HG02938 (cell line): ENCODE measurements around the gene FAM83D.
A peak's percentile ranks its signal among the peaks of the same experiment; 100 is the strongest.

Experiments used
- ATAC-seq: cut with Tn5 transposase; IDR thresholded peaks from one replicate; pipeline ENCODE4 v1.9.1; 2021; ENCODE audit warnings: mild to moderate bottlenecking, moderate library complexity; ENCODE audit not compliant: unreplicated experiment

The FAM83D gene

GRCh38 chr20:38926142-38926933 is at the start of gene FAM83D:
FAM83D (plus strand) TSS chr20:38926417; CDS start chr20:38926443, 26 bp downstream.
- ATAC-seq, result peak; percentile 90

DNA sequence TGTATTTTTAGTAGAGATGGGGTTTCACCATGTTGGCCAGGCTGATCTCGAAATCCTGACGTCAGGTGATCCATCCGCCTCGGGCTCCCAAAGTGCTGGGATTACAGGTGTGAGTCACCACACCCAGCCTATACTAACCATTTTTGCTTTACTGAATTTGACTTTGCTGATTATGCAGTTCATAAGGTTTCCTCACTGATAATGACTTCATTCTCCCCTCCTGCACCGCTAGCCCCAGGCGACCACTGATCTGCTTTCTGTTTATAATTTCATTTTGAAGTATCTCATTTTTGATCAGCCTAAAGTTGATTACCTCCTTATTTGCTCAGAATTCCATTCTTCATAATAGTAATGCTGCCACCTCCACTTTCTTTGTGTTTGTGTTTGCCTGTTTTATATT is 48.7 kb upstream of the FAM83D start:
- no peak for ATAC-seq

GRCh38 chr20:38878866-38879265 is 47.4 kb upstream of the FAM83D start:
- ATAC-seq, result no peak

GRCh38 chr20:38880952-38881735 is 45.1 kb upstream of the FAM83D start:
- ATAC-seq, result no peak

GRCh38 chr20:38881806-38882440 is 44.3 kb upstream of the FAM83D start:
- ATAC-seq, result no peak

- no peak for ATAC-seq
Observed at GRCh38 chr20:38882600-38882999, 43.6 kb upstream of the FAM83D start.

DNA sequence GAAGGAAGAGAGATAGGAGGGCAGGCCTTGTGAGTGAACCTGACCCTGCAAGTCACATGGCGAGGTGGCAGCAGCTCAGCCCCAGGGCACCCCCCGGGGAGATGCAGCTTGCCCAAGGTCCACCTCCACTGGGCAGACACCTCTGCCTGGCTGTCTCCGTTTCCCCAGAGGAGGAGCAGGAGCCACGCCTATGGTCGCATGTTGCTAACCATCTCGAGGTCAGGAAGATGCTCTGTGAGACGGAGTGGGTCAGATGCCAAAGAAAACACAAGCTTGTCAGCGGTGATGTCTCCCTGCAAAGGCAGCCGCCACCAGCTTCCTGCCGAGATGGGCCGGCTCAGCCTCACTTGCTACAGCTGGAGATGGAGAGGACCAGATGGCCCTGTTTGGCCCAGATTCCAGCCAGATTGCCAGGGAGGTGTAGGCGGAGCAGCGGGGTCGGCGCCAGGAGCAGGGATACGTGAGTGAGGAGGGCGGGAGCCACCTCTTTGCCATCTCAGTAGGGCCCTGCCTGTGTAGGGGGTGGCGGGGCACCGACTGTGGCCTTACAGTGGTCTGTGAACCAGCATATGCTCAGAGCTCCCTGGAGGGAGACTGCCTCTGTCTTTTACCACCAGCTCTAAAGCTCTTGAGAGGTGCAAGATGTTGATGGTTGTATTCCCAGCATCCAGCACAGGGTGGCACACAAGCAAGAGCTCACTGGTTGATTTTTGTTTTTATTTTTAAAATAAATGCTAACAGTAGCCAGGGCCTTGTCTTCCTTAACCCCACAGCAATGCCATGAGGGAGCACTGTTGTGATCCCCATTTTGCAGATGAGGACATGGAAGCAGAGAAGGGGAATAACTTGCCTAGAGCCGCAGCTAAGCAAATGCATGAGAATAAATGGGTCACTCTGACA is 42.9 kb upstream of the FAM83D start:
- no peak for ATAC-seq

DNA sequence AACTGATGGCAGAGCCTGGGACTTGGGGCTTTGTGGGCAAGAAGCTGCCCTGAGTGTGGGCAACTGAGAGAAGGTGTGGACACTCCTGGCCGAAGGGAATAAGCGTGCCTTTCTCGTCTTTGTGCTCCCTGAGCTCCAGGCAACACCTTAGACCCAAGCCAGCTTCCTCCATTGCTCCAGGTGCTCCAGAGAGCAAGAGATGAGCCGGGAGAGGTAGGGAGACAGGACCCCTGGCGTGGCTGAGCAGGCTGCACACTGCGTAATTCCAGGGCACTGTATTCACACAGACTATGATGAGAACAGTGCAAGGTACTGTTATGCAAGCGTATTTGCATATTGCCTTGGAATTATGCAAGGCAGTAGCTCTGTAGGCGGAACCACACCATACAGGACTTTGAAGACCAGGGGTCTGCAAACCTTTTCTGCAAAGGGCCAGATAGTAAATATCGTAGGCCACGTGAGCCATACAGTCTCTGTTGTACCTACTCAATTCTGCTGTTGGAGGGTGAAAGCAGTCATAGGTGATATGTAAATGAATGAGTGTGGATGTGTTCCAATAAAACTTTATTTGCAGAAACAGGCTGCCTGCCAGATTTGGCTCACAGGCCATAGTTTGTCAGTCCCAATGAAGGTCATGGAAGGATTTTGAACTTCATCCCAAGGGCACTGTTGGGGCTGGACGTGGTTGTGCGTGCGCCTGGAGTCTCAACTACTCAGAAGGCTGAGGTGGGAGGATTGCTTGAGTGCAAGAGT is 42.1 kb upstream of the FAM83D start:
- no peak for ATAC-seq

GRCh38 chr20:38885357-38885756 is 40.9 kb upstream of the FAM83D start:
- no peak for ATAC-seq

- ATAC-seq, result no peak
Observed at GRCh38 chr20:38888059-38888831, 38.0 kb upstream of the FAM83D start.

DNA sequence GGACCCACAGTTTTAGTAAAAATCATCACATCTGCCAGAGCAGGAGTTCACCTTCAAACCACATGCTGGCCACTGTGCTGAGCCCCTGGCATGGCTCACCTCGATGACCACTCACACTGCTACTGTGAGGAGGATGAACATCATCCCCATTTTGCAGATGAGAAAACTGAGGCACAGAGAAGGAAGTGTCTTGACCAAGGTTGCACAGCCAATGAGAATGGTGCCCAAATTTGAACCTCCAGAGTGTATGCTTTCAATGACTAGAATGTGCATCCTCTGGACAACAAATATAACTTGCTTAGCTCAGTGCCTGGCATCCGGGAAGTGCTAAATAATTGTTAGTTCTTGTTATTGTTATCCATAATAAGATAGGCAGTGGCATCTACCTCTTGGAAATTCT is 37.2 kb upstream of the FAM83D start:
- no peak for ATAC-seq

GRCh38 chr20:38889792-38890496 is 36.3 kb upstream of the FAM83D start:
- no peak for ATAC-seq

GRCh38 chr20:38890497-38890818 is 35.8 kb upstream of the FAM83D start:
- ATAC-seq, result no peak

- peak; percentile 55 for ATAC-seq
Observed at GRCh38 chr20:38892091-38892981, 33.9 kb upstream of the FAM83D start.

GRCh38 chr20:38893056-38893564 is 33.1 kb upstream of the FAM83D start:
- no peak for ATAC-seq

DNA sequence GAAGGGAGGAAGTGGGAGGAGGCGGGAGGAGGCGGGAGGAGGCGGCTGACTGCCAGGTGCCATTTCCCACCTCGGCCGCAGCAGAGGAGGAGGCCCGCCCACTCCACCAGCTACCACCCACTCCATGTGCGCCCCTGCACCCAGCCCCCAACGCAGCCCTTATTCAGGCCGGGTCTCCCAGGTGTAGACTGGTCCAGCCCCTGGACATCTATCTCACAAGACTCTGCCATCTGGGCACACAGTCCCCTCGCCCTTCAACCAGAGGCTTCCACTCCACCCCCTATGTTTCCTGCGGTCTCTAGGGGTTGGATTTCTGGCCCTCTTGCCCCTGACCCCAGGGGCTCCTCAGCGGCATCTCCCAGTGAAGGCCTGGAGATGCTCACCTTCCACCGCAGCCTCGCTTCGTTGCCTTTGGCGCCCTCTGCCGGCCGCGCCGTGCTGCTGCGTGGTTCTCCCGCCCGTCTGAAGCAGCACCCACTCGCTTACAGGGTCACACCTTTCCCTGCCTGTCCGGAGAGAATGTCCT is 32.6 kb upstream of the FAM83D start:
- ATAC-seq, result peak; percentile 37
